22Rv1 (cell line): Measurements from ENCODE around the gene RNF41.

Source experiments
- ZFX ChIP-seq: fragments of 450-650 bp; IDR thresholded peaks from 2 replicates; pipeline ENCODE4 v1.6.1; 2017; ENCODE audit warnings: antibody characterized with exemption, borderline replicate concordance
- TF ChIP-seq, protein P1 (sequence below): fragments of 450-650 bp; IDR thresholded peaks from 2 replicates; pipeline ENCODE4 v1.5.1; 2017; ENCODE audit warnings: mild to moderate bottlenecking

DNA sequence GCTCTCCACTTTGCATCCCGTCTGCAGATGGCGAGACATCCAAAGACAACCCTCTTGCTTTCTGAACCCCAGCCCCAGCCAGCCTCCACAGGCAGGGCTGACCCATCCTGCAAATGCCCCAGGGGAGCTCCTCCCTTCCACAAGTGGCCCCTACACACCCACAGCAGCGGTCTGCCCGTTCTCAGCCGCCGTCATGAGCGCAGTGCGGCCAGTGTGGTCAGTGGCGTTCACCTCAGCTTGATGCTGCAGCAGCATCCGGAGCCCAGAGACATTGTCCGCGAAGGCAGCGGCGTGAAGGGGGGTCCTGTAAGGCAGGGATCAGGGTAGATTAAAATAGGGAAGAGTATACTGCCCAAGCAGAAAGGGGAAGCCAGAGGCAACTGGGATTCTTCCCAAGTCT, 22.8 kb upstream of the RNF41 start:
- TF ChIP-seq, protein P1, sequence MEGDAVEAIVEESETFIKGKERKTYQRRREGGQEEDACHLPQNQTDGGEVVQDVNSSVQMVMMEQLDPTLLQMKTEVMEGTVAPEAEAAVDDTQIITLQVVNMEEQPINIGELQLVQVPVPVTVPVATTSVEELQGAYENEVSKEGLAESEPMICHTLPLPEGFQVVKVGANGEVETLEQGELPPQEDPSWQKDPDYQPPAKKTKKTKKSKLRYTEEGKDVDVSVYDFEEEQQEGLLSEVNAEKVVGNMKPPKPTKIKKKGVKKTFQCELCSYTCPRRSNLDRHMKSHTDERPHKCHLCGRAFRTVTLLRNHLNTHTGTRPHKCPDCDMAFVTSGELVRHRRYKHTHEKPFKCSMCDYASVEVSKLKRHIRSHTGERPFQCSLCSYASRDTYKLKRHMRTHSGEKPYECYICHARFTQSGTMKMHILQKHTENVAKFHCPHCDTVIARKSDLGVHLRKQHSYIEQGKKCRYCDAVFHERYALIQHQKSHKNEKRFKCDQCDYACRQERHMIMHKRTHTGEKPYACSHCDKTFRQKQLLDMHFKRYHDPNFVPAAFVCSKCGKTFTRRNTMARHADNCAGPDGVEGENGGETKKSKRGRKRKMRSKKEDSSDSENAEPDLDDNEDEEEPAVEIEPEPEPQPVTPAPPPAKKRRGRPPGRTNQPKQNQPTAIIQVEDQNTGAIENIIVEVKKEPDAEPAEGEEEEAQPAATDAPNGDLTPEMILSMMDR = no peak
- TF ChIP-seq ZFX = no peak
